ENCODE data around the gene FAM83D. TPM values are rescaled to one million over a fixed set of nuclear protein-coding genes. Genes with fewer than 3 reads are reported as not detected.

The FAM83D gene
- total RNA-seq, 1 donor from 2014 or later = 7.7 TPM

DNA sequence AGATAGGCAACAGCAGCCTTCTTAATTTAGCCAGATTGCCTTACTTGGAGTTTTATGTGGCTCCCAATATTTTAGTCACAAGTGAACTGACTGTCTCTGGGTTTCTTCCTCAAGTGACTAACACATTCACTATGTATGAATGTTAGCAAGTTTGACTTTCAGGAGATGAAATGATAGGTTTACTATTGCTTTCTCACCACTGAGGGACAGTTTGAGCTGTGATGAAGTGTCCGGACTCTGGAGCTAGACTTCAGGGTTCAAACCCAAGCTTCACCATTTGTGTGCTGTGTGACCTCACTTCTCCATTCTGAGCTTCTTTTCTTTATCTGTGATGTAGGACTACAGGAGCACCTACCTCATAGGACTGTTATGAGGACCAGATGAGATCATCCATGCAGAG, 44.1 kb downstream of the FAM83D start:
- no peak overlapping the region for H3K27ac Mint-ChIP-seq (ENCODE audit: unreplicated experiment)
- H3K4me3 Mint-ChIP-seq (ENCODE audit: unreplicated experiment) = no peak overlapping the region
- no peaks in the 10 kb centered on the region for H3K9me3 Mint-ChIP-seq (ENCODE audit: unreplicated experiment)
- no peaks in the 10 kb centered on the region for H3K36me3 Mint-ChIP-seq (ENCODE audit: low read depth, unreplicated experiment)
- H3K27me3 Mint-ChIP-seq (ENCODE audit: unreplicated experiment) = no peaks in the 10 kb centered on the region
- H3K4me1 Mint-ChIP-seq (ENCODE audit: unreplicated experiment) = peaks cover 21% of the 10 kb centered on the region
- DNase-seq (ENCODE audit: low spot score) = no peak
- TF ChIP-seq, protein P1, sequence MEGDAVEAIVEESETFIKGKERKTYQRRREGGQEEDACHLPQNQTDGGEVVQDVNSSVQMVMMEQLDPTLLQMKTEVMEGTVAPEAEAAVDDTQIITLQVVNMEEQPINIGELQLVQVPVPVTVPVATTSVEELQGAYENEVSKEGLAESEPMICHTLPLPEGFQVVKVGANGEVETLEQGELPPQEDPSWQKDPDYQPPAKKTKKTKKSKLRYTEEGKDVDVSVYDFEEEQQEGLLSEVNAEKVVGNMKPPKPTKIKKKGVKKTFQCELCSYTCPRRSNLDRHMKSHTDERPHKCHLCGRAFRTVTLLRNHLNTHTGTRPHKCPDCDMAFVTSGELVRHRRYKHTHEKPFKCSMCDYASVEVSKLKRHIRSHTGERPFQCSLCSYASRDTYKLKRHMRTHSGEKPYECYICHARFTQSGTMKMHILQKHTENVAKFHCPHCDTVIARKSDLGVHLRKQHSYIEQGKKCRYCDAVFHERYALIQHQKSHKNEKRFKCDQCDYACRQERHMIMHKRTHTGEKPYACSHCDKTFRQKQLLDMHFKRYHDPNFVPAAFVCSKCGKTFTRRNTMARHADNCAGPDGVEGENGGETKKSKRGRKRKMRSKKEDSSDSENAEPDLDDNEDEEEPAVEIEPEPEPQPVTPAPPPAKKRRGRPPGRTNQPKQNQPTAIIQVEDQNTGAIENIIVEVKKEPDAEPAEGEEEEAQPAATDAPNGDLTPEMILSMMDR (IDR thresholded peaks at IDR 0.05; ENCODE audit: unreplicated experiment) = no peak

DNA sequence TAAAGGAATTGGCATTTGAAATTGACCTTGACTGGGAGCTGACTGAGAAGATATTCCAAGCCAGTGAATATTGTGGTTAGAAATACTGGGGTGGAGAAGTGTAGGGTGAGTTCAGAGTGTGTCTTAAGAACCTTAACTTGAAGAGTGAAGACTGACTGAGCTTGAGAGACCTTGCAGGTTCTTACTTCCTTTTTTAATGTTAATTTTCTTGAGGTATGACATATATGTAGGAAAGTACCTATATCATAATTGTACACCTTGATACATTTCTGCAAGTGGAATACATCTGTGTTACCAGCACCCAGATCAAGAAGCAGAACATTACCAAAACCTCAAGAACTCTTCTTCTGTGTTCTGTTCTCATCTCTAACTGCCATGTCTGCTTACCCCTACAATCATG, 46.9 kb downstream of the FAM83D start:
- no peaks in the 10 kb centered on the region for H3K36me3 Mint-ChIP-seq (ENCODE audit: low read depth, unreplicated experiment)
- TF ChIP-seq, protein P1 (IDR thresholded peaks at IDR 0.05; ENCODE audit: unreplicated experiment) = no peak
- H3K27ac Mint-ChIP-seq (ENCODE audit: unreplicated experiment) = no peak overlapping the region
- DNase-seq (ENCODE audit: low spot score) = no peak
- no peak overlapping the region for H3K4me3 Mint-ChIP-seq (ENCODE audit: unreplicated experiment)
- H3K27me3 Mint-ChIP-seq (ENCODE audit: unreplicated experiment) = no peaks in the 10 kb centered on the region
- H3K4me1 Mint-ChIP-seq (ENCODE audit: unreplicated experiment) = peaks cover 7% of the 10 kb centered on the region
- no peaks in the 10 kb centered on the region for H3K9me3 Mint-ChIP-seq (ENCODE audit: unreplicated experiment)

- H3K4me1 Mint-ChIP-seq (ENCODE audit: unreplicated experiment) = peaks cover 7% of the 10 kb centered on the region
- no peak overlapping the region for H3K27ac Mint-ChIP-seq (ENCODE audit: unreplicated experiment)
- no peaks in the 10 kb centered on the region for H3K9me3 Mint-ChIP-seq (ENCODE audit: unreplicated experiment)
- no peaks in the 10 kb centered on the region for H3K36me3 Mint-ChIP-seq (ENCODE audit: low read depth, unreplicated experiment)
- TF ChIP-seq, protein P1 (IDR thresholded peaks at IDR 0.05; ENCODE audit: unreplicated experiment) = no peak
- H3K4me3 Mint-ChIP-seq (ENCODE audit: unreplicated experiment) = no peak overlapping the region
- DNase-seq (ENCODE audit: low spot score) = no peak
- H3K27me3 Mint-ChIP-seq (ENCODE audit: unreplicated experiment) = no peaks in the 10 kb centered on the region
These were observed 47.4 kb downstream of the FAM83D start for GRCh38 chr20:38973645-38974044.

GRCh38 chr20:38975539-38976120, 49.4 kb downstream of the FAM83D start:
- Mint-ChIP-seq H3K27me3 (ENCODE audit: unreplicated experiment) (no peaks in the 10 kb centered on the region), H3K36me3 (ENCODE audit: low read depth, unreplicated experiment) (no peaks in the 10 kb centered on the region), H3K4me1 (ENCODE audit: unreplicated experiment) (peaks cover 10% of the 10 kb centered on the region), H3K9me3 (ENCODE audit: unreplicated experiment) (no peaks in the 10 kb centered on the region), H3K4me3 (ENCODE audit: unreplicated experiment) (no peak overlapping the region), H3K27ac (ENCODE audit: unreplicated experiment) (no peak overlapping the region)
- TF ChIP-seq, protein P1 (IDR thresholded peaks at IDR 0.05; ENCODE audit: unreplicated experiment) = no peak
- no peak for DNase-seq (ENCODE audit: low spot score)

- DNase-seq (ENCODE audit: low spot score) = no peak
- H3K27me3 Mint-ChIP-seq (ENCODE audit: unreplicated experiment) = no peaks in the 10 kb centered on the region
- peaks cover 22% of the 10 kb centered on the region for H3K4me1 Mint-ChIP-seq (ENCODE audit: unreplicated experiment)
- TF ChIP-seq, protein P1 (IDR thresholded peaks at IDR 0.05; ENCODE audit: unreplicated experiment) = no peak
- H3K4me3 Mint-ChIP-seq (ENCODE audit: unreplicated experiment) = no peak overlapping the region
- H3K9me3 Mint-ChIP-seq (ENCODE audit: unreplicated experiment) = no peaks in the 10 kb centered on the region
- H3K36me3 Mint-ChIP-seq (ENCODE audit: low read depth, unreplicated experiment) = no peaks in the 10 kb centered on the region
- H3K27ac Mint-ChIP-seq (ENCODE audit: unreplicated experiment) = no peak overlapping the region
These were observed 53.2 kb downstream of the FAM83D start for GRCh38 chr20:38979434-38979833.

Measured in endothelial cell (in vitro differentiated cells).